Mesothelial cell of epicardium (in vitro differentiated cells): Measurements from ENCODE around the gene GPR63. TPM values are rescaled to one million over a fixed set of nuclear protein-coding genes. Genes with fewer than 3 reads are reported as not detected.

ENCODE experiments used
- DNase-seq, 2 experiments: peaks; one replicate each; pipeline ENCODE4 v3.0.0; 2021; ENCODE audit warnings: low spot score in 2 of 2; ENCODE audit not compliant: unreplicated experiment in 2 of 2
- H3K27ac Mint-ChIP-seq: 2 replicates; pipeline ENCODE4 v1.8.0; 2021; ENCODE audit warnings: mixed read lengths
- H3K27me3 Mint-ChIP-seq: 2 replicates; pipeline ENCODE4 v1.8.0; 2021; ENCODE audit warnings: low read depth, mixed read lengths
- H3K36me3 Mint-ChIP-seq: 2 replicates; pipeline ENCODE4 v1.8.0; 2021; ENCODE audit warnings: mixed read lengths
- H3K4me1 Mint-ChIP-seq: 2 replicates; pipeline ENCODE4 v1.8.0; 2021; ENCODE audit warnings: mixed read lengths
- H3K4me3 Mint-ChIP-seq: 2 replicates; pipeline ENCODE4 v1.8.0; 2021; ENCODE audit warnings: mild to moderate bottlenecking, moderate library complexity, mixed read lengths
- H3K9me3 Mint-ChIP-seq: 2 replicates; pipeline ENCODE4 v1.8.0; 2021; ENCODE audit warnings: mixed read lengths
- total RNA-seq: library from RNA; stranded (reverse); gene quantifications from 3 replicates; pipeline ENCODE4 v1.2.1, GENCODE V29; 2021
- TF ChIP-seq, protein P1 (sequence below): fragments of 200-600 bp; sonication (generic); IDR thresholded peaks from one replicate; pipeline ENCODE4 v1.5.0; 2021; ENCODE audit warnings: antibody characterized with exemption; ENCODE audit not compliant: unreplicated experiment

The GPR63 gene
- total RNA-seq, 1 donor from 2014 or later: 17.9 TPM

DNA sequence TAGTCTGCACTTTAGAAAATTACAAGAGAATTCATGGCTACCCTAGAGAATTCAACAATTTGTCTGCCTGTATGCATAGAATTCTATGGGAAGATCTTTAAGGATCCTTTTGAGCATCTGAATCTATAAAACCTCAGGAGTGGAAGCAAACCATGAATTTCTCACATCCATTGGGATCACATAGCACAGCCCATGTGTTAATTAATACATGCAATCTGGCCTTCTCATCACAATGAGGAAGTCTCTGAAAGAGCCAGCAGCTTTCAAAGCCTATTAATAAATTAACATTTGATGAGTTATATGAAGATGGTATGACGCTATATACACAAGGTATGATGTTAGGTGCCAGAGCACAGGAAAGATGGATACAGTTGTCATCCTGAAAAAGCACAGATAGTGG, 35.7 kb upstream of the GPR63 start:
- Mint-ChIP-seq H3K27ac (no peak overlapping the region), H3K4me3 (no peak overlapping the region), H3K4me1 (peaks cover 12% of the 10 kb centered on the region), H3K9me3 (no peaks in the 10 kb centered on the region), H3K27me3 (no peaks in the 10 kb centered on the region), H3K36me3 (no peaks in the 10 kb centered on the region)
- TF ChIP-seq, protein P1, sequence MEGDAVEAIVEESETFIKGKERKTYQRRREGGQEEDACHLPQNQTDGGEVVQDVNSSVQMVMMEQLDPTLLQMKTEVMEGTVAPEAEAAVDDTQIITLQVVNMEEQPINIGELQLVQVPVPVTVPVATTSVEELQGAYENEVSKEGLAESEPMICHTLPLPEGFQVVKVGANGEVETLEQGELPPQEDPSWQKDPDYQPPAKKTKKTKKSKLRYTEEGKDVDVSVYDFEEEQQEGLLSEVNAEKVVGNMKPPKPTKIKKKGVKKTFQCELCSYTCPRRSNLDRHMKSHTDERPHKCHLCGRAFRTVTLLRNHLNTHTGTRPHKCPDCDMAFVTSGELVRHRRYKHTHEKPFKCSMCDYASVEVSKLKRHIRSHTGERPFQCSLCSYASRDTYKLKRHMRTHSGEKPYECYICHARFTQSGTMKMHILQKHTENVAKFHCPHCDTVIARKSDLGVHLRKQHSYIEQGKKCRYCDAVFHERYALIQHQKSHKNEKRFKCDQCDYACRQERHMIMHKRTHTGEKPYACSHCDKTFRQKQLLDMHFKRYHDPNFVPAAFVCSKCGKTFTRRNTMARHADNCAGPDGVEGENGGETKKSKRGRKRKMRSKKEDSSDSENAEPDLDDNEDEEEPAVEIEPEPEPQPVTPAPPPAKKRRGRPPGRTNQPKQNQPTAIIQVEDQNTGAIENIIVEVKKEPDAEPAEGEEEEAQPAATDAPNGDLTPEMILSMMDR: no peak
- DNase-seq: no peak

GRCh38 chr6:96865055-96865405, 27.8 kb upstream of the GPR63 start:
- no peak for DNase-seq
- no peak overlapping the region for H3K4me3 Mint-ChIP-seq
- H3K4me1 Mint-ChIP-seq: peaks cover 29% of the 10 kb centered on the region
- no peak overlapping the region for H3K27ac Mint-ChIP-seq
- TF ChIP-seq, protein P1: no peak
- no peaks in the 10 kb centered on the region for H3K27me3 Mint-ChIP-seq
- H3K9me3 Mint-ChIP-seq: no peaks in the 10 kb centered on the region
- peaks cover 2% of the 10 kb centered on the region for H3K36me3 Mint-ChIP-seq

GRCh38 chr6:96864216-96865054, 27.2 kb upstream of the GPR63 start:
- Mint-ChIP-seq H3K4me1 (peaks cover 31% of the 10 kb centered on the region), H3K4me3 (no peak overlapping the region), H3K27me3 (no peaks in the 10 kb centered on the region), H3K36me3 (peaks cover 2% of the 10 kb centered on the region), H3K27ac (no peak overlapping the region), H3K9me3 (no peaks in the 10 kb centered on the region)
- TF ChIP-seq, protein P1: no peak
- no peak for DNase-seq

GRCh38 chr6:96862560-96862959, 25.3 kb upstream of the GPR63 start:
- H3K27ac Mint-ChIP-seq: peak overlapping the region; percentile 72
- H3K36me3 Mint-ChIP-seq: peaks cover 2% of the 10 kb centered on the region
- H3K4me1 Mint-ChIP-seq: peaks cover 41% of the 10 kb centered on the region
- TF ChIP-seq, protein P1: no peak
- no peaks in the 10 kb centered on the region for H3K9me3 Mint-ChIP-seq
- DNase-seq: no peak
- H3K27me3 Mint-ChIP-seq: no peaks in the 10 kb centered on the region
- H3K4me3 Mint-ChIP-seq: no peak overlapping the region

DNA sequence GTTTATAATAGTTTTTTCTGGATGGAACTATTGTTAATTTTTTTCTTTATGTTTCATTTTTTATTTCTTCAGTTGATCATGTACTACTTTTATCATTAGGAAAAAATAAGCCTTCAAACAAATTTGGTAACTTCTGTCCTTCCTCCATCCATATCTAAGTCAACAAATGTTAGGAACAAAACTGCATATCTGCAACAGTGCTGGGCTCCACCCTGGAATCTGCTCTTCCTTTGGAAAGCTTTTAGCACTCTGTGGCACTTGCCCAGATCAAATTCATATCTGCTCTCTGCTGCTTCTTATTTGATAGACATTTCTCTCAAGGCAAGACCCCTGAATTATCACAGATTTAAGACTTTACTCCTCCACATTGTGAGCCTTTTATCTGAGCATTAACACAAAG, 24.3 kb upstream of the GPR63 start:
- no peaks in the 10 kb centered on the region for H3K9me3 Mint-ChIP-seq
- peaks cover 51% of the 10 kb centered on the region for H3K4me1 Mint-ChIP-seq
- H3K27me3 Mint-ChIP-seq: no peaks in the 10 kb centered on the region
- H3K27ac Mint-ChIP-seq: peak overlapping the region; percentile 89
- TF ChIP-seq, protein P1: no peak
- H3K36me3 Mint-ChIP-seq: peaks cover 2% of the 10 kb centered on the region
- no peak for DNase-seq
- H3K4me3 Mint-ChIP-seq: no peak overlapping the region

- H3K36me3 Mint-ChIP-seq: peaks cover 4% of the 10 kb centered on the region
- no peaks in the 10 kb centered on the region for H3K27me3 Mint-ChIP-seq
- TF ChIP-seq, protein P1: no peak
- no peak for DNase-seq
- H3K4me1 Mint-ChIP-seq: peaks cover 39% of the 10 kb centered on the region
- no peak overlapping the region for H3K4me3 Mint-ChIP-seq
- H3K9me3 Mint-ChIP-seq: peaks cover 15% of the 10 kb centered on the region
- H3K27ac Mint-ChIP-seq: peak overlapping the region; percentile 33
Observed at GRCh38 chr6:96856856-96857255, 19.6 kb upstream of the GPR63 start.
